NCI-H69 (cell line): ENCODE results near the gene CUL7.
"Not testable (repeated sequence)": the region's sequence is repeated elsewhere in the genome, so short reads cannot be mapped to it uniquely, and the experiment has no call there.

Experiments used
- DNase-seq: peaks from one replicate; lab custom pipeline; 2025; lab: John Stamatoyannopoulos, UW

Gene CUL7

GRCh38 chr6:43045371-43045930 is 8.2 kb downstream of the CUL7 start:
- no peak for DNase-seq

GRCh38 chr6:43043310-43043709 is 10.3 kb downstream of the CUL7 start:
- no peak for DNase-seq

- DNase-seq = not testable (repeated sequence)
These were observed 12.2 kb downstream of the CUL7 start for GRCh38 chr6:43041475-43041874.

- DNase-seq = no peak
These were observed 13.0 kb downstream of the CUL7 start for GRCh38 chr6:43040542-43041257.

- no peak for DNase-seq
These were observed 14.9 kb downstream of the CUL7 start for GRCh38 chr6:43038727-43039126.

GRCh38 chr6:43037706-43038105 is 15.9 kb downstream of the CUL7 start:
- no peak for DNase-seq

- no peak for DNase-seq
These were observed 16.5 kb downstream of the CUL7 start for GRCh38 chr6:43037197-43037596.

- no peak for DNase-seq
These were observed 16.9 kb downstream of the CUL7 start for GRCh38 chr6:43036712-43037111.

- no peak for DNase-seq
These were observed 18.0 kb downstream of the CUL7 start for GRCh38 chr6:43035495-43036194.

GRCh38 chr6:43034190-43034525 is 19.5 kb downstream of the CUL7 start:
- no peak for DNase-seq

- no peak for DNase-seq
These were observed 20.0 kb downstream of the CUL7 start for GRCh38 chr6:43033496-43034189.

GRCh38 chr6:43032326-43032725 is 21.3 kb downstream of the CUL7 start:
- DNase-seq = no peak

- DNase-seq = no peak
These were observed 24.5 kb downstream of the CUL7 start for GRCh38 chr6:43029120-43029519.

- DNase-seq = no peak
These were observed 27.3 kb downstream of the CUL7 start for GRCh38 chr6:43026365-43026764.

- DNase-seq = no peak
These were observed 29.2 kb downstream of the CUL7 start for GRCh38 chr6:43024436-43024835.

- DNase-seq = peak; percentile 87
These were observed 32.2 kb downstream of the CUL7 start, which contains the start of gene RRP36 for GRCh38 chr6:43021270-43022047. RRP36 (plus strand) TSS chr6:43021623; CDS start chr6:43021655, 32 bp downstream.

- DNase-seq = peak; percentile 41
These were observed 32.8 kb downstream of the CUL7 start for GRCh38 chr6:43020847-43021246.

GRCh38 chr6:43020052-43020705 is 33.5 kb downstream of the CUL7 start:
- DNase-seq = no peak

GRCh38 chr6:43019152-43019551 is 34.5 kb downstream of the CUL7 start:
- no peak for DNase-seq

- DNase-seq = no peak
These were observed 36.7 kb downstream of the CUL7 start for GRCh38 chr6:43016943-43017334.

GRCh38 chr6:43016176-43016942 is 37.3 kb downstream of the CUL7 start:
- no peak for DNase-seq
